B cell (primary cell): ENCODE results near the gene FAF1. TPM values are rescaled to one million over a fixed set of nuclear protein-coding genes. Genes with fewer than 3 reads are reported as not detected.

ENCODE experiments used
- ATAC-seq: fragments of 200-7000 bp; cut with Tn5 transposase; one replicate; pipeline ENCODE4 v1.10.0; 2021; ENCODE audit warnings: low read depth, mild to moderate bottlenecking, moderate number of reproducible peaks, moderate library complexity
- CTCF ChIA-PET: fragments of 350-600 bp; sonication (Branson Sonifier 250); formaldehyde crosslinking; loops from one replicate; lab custom pipeline; 2021; ENCODE audit warnings: antibody characterized with exemption, inconsistent platforms; lab: Charles Lee
- POLR2A ChIA-PET: fragments of 350-600 bp; sonication (Branson Sonifier 250); formaldehyde crosslinking; loops from one replicate; lab custom pipeline; 2021; ENCODE audit warnings: antibody characterized with exemption; lab: Charles Lee
- DNase-seq: peaks from one replicate; pipeline ENCODE4 v3.0.0; 2013
- H2AFZ ChIP-seq: 2 replicates; pipeline ENCODE4 v1.6.1; 2012; ENCODE audit warnings: mild to moderate bottlenecking, low read depth, low read length; ENCODE audit not compliant: insufficient read depth, poor library complexity, severe bottlenecking
- H3K27ac ChIP-seq, 2 donors: 1 replicate in 1 of 2; 2 replicates in 1 of 2; pipeline ENCODE4 v1.5.1; 2012 to 2013; ENCODE audit warnings: low read length in 2 of 2, mild to moderate bottlenecking in 2 of 2, moderate library complexity in 1 of 2
- H3K27me3 ChIP-seq, 4 experiments: fragments of 200-600 bp in 1 of 4; sonication (generic) in 1 of 4; replicated peaks in 1 of 4; 1 replicate in 2 of 4; 2 replicates in 2 of 4; pipeline versions ENCODE4 v1.6.1 to v1.7.0; 2013 to 2016; ENCODE audit warnings: low read length in 3 of 4, mild to moderate bottlenecking in 2 of 4, mixed read lengths in 1 of 4, moderate library complexity in 1 of 4; ENCODE audit not compliant: insufficient read depth in 4 of 4, control insufficient read depth in 3 of 4; ENCODE audit errors: control extremely low read depth in 1 of 4
- H3K36me3 ChIP-seq, 2 experiments: replicated peaks in 1 of 2; 1 replicate in 1 of 2; 2 replicates in 1 of 2; pipeline versions ENCODE4 v1.6.1 to v1.7.1; 2013; ENCODE audit warnings: low read length in 1 of 2; ENCODE audit not compliant: insufficient read depth in 2 of 2, control insufficient read depth in 1 of 2; ENCODE audit errors: control extremely low read depth in 1 of 2, extremely low read depth in 1 of 2
- H3K4me1 ChIP-seq, 2 donors: fragments of 200-600 bp in 1 of 2; sonication (generic) in 1 of 2; 1 replicate in 1 of 2; 2 replicates in 1 of 2; pipeline versions ENCODE4 v1.5.1 to v1.6.1; 2013 to 2017; ENCODE audit warnings: low read length in 2 of 2; ENCODE audit not compliant: control insufficient read depth in 2 of 2, insufficient read depth in 2 of 2
- H3K4me2 ChIP-seq: replicated peaks from 2 replicates; pipeline ENCODE3; 2012; ENCODE audit warnings: mild to moderate bottlenecking, low read depth, low read length; ENCODE audit not compliant: poor library complexity, severe bottlenecking
- H3K4me3 ChIP-seq, 5 experiments: fragments of 200-600 bp in 1 of 5; sonication (generic) in 1 of 5; 1 replicate in 3 of 5; 2 replicates in 2 of 5; pipeline versions ENCODE4 v1.5.1 to v1.7.0; 2011 to 2016; ENCODE audit warnings: low read length in 4 of 5, mild to moderate bottlenecking in 4 of 5, low read depth in 2 of 5, control low read depth in 1 of 5, moderate library complexity in 1 of 5; ENCODE audit not compliant: insufficient read depth in 1 of 5; ENCODE audit errors: control extremely low read depth in 1 of 5, extremely low read depth in 1 of 5
- H3K79me2 ChIP-seq: fragments of 200-600 bp; sonication (generic); one replicate; pipeline ENCODE4 v1.6.0; 2016; ENCODE audit warnings: low read length; ENCODE audit not compliant: control insufficient read depth, insufficient read depth
- H3K9ac ChIP-seq: fragments of 200-600 bp; sonication (generic); 2 replicates; pipeline ENCODE4 v1.6.1; 2017; ENCODE audit warnings: mild to moderate bottlenecking, low read length, moderate library complexity
- H3K9me3 ChIP-seq, 3 donors: one replicate each; pipeline versions ENCODE4 v1.6.1 to v1.7.1; 2013; ENCODE audit warnings: low read length in 2 of 3; ENCODE audit not compliant: control insufficient read depth in 2 of 3, insufficient read depth in 1 of 3; ENCODE audit errors: control extremely low read depth in 1 of 3
- H4K20me1 ChIP-seq: 2 replicates; pipeline ENCODE4 v1.6.0; 2012; ENCODE audit warnings: mild to moderate bottlenecking, low read length; ENCODE audit not compliant: insufficient read depth, control insufficient read depth, poor library complexity, severe bottlenecking
- H3K27ac Mint-ChIP-seq: one replicate; pipeline ENCODE4 v1.8.0; 2021; ENCODE audit warnings: mixed read lengths
- H3K27me3 Mint-ChIP-seq: one replicate; pipeline ENCODE4 v1.8.0; 2021; ENCODE audit warnings: mixed read lengths
- H3K4me1 Mint-ChIP-seq: one replicate; pipeline ENCODE4 v1.8.0; 2021; ENCODE audit warnings: mixed read lengths
- H3K4me3 Mint-ChIP-seq: one replicate; pipeline ENCODE4 v1.8.0; 2021; ENCODE audit warnings: mixed read lengths
- H3K9me3 Mint-ChIP-seq: one replicate; pipeline ENCODE4 v1.8.0; 2022; ENCODE audit warnings: mixed read lengths; ENCODE audit not compliant: insufficient read depth
- CTCF ChIP-seq: fragments of 200-600 bp; IDR thresholded peaks from one replicate; pipeline ENCODE4 v1.8.0; 2022; ENCODE audit warnings: antibody characterized with exemption, mild to moderate bottlenecking
- EZH2 ChIP-seq: IDR thresholded peaks from 2 replicates; pipeline ENCODE4 v1.6.1; 2012; ENCODE audit warnings: borderline replicate concordance, low read depth, mild to moderate bottlenecking, moderate library complexity, low read length; ENCODE audit not compliant: insufficient read depth, poor library complexity, severe bottlenecking
- WGBS: methylation state at CpG from one replicate; pipeline ENCODE4 v1.1.5; 2013; ENCODE audit warnings: missing lambda C conversion rate; ENCODE audit not compliant: insufficient coverage; 5-methylcytosine and 5-hydroxymethylcytosine counted together
- intact Hi-C: fragments of 100-400 bp; cut with micrococcal nuclease; formaldehyde crosslinking; loops from one replicate; pipeline ENCODE4 v1.10.0; 2022
- polyA plus RNA-seq: library from polyadenylated mRNA; depleted of rRNA; stranded (reverse); fragments of >200 nt; gene quantifications from 2 replicates; pipeline ENCODE4 v1.2.3, GENCODE V29; 2012
- total RNA-seq, 2 donors: library from RNA; stranded (reverse); fragments of 120-200 nt in 1 of 2; gene quantifications; 1 replicate in 1 of 2; 2 replicates in 1 of 2; pipeline versions ENCODE4 v1.2.3 to v1.2.4, GENCODE V29; 2013 to 2022

The FAF1 gene
- total and polyA plus RNA-seq, 2 donors (not counting 1 experiment from before 2014, with no cell fraction given): 10.1 to 58.4 TPM

GRCh38 chr1:50981741-50982140 is 21.7 kb upstream of the FAF1 start:
- POLR2A ChIA-PET: no interaction called here
- no CpG with 5 or more reads among the region's 1 CpG for WGBS

GRCh38 chr1:50980505-50980904 is 20.4 kb upstream of the FAF1 start:
- POLR2A ChIA-PET: no interaction called here

More at GRCh38 chr1:50981741-50982140, 21.7 kb upstream of the FAF1 start:
- Histone ChIP-seq H2AFZ (no peak overlapping the region), H3K4me3 (no peak overlapping the region), H3K4me2 (no peak overlapping the region), H3K9ac (no peak overlapping the region), H3K4me1 (peaks cover 18 to 20% of the 10 kb centered on the region in 2 donors), H3K27ac (no peak overlapping the region), H4K20me1 (no peaks in the 10 kb centered on the region), H3K27me3 (peaks cover 0 to 20% (median 12%) of the 10 kb centered on the region in 4 experiments), H3K36me3 (no peaks in the 10 kb centered on the region), H3K9me3 (peaks cover 0 to 1% (median 0%) of the 10 kb centered on the region in 3 donors), H3K79me2 (no peaks in the 10 kb centered on the region)
- H3K27ac Mint-ChIP-seq: no peak overlapping the region
- H3K4me1 Mint-ChIP-seq: peaks cover 12% of the 10 kb centered on the region
- CTCF ChIA-PET: no interaction called here
- H3K9me3 Mint-ChIP-seq: no peaks in the 10 kb centered on the region
- intact Hi-C loops: no loop called here
- DNase-seq (no peak), ATAC-seq (no peak)
- H3K4me3 Mint-ChIP-seq: no peak overlapping the region
- H3K27me3 Mint-ChIP-seq: peaks cover 2% of the 10 kb centered on the region
- TF ChIP-seq EZH2 (no peak), CTCF (no peak)

More at GRCh38 chr1:50980505-50980904, 20.4 kb upstream of the FAF1 start:
- no peak overlapping the region for H3K9ac ChIP-seq
- H3K4me1 ChIP-seq: peaks cover 25 to 28% of the 10 kb centered on the region in 2 donors
- no peaks in the 10 kb centered on the region for H3K79me2 ChIP-seq
- H2AFZ ChIP-seq: no peak overlapping the region
- Mint-ChIP-seq H3K27me3 (peaks cover 9% of the 10 kb centered on the region), H3K4me3 (no peak overlapping the region), H3K27ac (no peak overlapping the region), H3K4me1 (peaks cover 20% of the 10 kb centered on the region), H3K9me3 (no peaks in the 10 kb centered on the region)
- DNase-seq (no peak), ATAC-seq (no peak)
- H3K27me3 ChIP-seq: peaks cover 0 to 29% (median 22%) of the 10 kb centered on the region in 4 experiments
- no peak overlapping the region for H3K4me3 ChIP-seq
- TF ChIP-seq CTCF: no peak
- peaks cover 0 to 1% (median 0%) of the 10 kb centered on the region in 3 donors for H3K9me3 ChIP-seq
- H4K20me1 ChIP-seq: no peaks in the 10 kb centered on the region
- H3K27ac ChIP-seq: no peak overlapping the region
- CTCF ChIA-PET: no interaction called here
- no peak overlapping the region for H3K4me2 ChIP-seq
- intact Hi-C loops: no loop called here
- no peaks in the 10 kb centered on the region for H3K36me3 ChIP-seq
